Measurements from ENCODE around the gene ATG12.

- TF ChIP-seq CTCF (IDR thresholded peaks at IDR 0.05) (no peak), POLR2A (IDR thresholded peaks at IDR 0.05) (no peak)
Measured at GRCh38 chr5:115844321-115844817, 3.0 kb upstream of the ATG12 start.

Measured in Peyer's patch (tissue), 4 donors.